Stimulated activated CD8-positive, alpha-beta memory T cell treated with anti-CD3 and anti-CD28 coated beads, Interleukin-7, amount 100 ng/mL, for 1 hour (primary cell): ENCODE results near the gene TRIM74.
"Not testable (repeated sequence)": the region's sequence is repeated elsewhere in the genome, so short reads cannot be mapped to it uniquely, and the experiment has no call there.

Source experiments
- DNase-seq, 2 donors: peaks; one replicate each; pipeline ENCODE4 v3.0.0-alpha.2; 2020; ENCODE audit warnings: low read depth in 2 of 2

Gene TRIM74

DNA sequence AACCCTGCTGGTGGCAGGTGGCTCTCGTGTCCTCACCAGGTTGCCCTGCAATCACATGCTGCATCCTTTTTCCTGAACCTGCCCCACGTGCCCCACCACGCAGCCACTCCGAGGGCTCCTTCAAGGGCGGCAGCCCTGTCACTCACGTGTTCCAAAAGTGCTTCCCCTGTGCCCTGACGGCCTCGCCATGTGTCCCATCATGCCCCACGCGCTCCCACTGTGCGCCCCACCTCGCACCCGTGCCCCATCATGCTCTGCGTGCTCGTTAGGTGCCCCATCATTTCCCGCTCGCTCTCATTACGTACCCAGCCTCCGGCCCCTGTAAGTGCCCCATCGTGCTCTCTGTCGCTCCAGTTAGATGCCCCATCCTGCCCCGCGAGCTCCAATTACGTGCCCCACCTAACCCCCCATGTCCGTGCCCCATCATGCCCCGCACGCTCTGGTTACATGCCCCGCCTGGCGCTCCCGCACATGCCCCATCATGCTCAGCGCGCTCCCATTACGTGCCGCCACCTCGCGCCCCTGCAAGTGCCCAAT lies at the start of gene TRIM74:
Gene TRIM74 (minus strand): TSS at position 487 of the 537 bp plus-strand sequence. CDS start 3,309 bp downstream, outside the sequence.
- DNase-seq: not testable (repeated sequence)

DNA sequence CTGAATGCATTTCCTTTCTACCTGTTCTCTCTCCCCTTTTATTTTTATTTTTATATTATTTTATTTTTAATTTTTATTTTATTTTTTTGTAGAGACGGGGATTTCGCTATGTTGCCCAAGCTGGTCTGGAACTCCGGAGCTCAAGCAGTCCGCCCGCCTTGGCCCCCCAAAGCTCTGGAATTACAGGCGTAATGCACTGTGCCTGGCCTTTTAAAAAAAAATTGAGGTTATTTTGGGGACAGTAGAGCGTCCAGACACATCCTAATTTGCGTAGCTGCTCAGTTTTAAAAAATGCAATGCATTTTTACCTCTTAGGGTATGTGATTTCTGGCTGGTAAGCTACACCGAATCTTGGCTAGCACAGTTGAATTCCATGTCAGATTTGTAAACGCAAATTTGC lies 37.2 kb upstream of the TRIM74 start:
- not testable (repeated sequence) for DNase-seq

DNA sequence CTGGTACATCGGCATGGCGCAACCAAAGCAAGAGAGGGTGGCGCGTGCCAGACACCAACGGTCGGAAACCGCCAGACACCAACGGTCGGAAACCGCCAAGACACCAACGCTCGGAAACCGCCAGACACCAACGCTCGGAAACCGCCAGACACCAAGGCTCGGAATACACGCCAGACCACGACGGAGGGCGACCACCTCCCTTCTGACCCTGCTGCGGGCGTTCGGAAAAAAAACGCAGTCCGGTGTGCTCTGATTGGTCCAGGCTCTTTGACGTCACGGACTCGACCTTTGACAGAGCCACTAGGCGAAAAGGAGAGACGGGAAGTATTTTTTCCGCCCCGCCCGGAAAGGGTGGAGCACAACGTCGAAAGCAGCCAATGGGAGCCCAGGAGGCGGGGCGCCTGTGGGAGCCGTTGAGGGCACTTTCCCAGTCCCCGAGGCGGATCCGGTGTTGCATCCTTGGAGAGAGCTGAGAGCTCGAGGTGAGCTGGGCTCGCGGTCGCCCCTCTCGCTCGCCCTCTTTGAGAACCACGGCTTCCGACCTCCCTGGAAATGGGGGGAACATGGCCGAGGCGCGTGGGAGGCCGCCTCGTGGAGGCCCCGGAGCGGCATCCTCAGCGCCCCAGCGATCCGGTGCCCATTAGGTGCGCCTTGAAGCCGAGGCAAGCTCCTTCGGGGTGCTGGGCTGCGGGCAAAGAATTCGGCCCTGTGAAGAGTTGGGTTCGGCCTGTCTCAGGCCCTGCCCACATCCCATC lies 36.6 kb upstream of the TRIM74 start:
- DNase-seq: peak; percentile 62 to 78

DNA sequence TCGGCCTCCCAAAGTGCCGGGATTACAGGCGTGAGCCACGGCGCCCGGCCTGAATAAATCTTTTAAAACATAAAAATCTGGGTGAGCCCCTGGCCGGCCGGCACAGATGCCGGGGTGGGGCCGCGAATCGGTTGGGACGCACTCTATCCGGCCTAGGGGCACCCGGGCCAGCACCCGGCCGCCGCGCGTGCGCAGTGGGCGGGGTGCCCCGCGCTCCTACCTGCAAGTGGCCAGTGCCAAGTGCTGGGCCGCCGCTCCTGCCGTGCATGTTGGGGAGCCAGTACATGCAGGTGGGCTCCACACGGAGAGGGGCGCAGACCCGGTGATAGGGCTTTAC lies 36.1 kb upstream of the TRIM74 start:
- DNase-seq: peak; percentile 25 to 43

DNA sequence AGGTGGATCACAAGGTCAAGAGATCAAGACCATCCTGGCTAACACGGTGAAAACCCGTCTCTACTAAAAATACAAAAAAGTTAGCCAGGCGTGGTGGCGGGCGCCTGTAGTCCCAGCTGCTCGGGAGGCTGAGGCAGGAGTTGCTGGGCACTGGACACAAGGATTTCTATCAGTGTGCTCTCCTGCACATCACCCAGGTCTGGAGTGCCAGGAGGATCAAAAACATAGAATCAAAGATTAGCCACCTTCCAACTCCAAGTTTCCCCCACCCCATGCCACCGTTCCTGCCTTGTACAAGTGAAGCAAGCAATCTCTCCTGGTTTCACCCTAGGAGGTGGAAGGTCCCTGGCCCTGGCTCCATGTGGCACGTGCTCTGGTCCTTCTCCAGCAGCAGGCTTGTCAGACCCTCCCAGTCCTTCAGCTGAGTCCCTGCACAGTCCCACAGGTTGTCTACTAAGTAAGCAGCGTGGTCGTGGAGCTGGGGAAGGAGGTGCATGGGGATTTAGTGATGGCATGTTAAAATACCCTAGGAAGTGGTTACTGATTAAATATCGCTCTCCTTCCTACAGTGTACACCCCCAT lies 28.7 kb upstream of the TRIM74 start:
- not testable (repeated sequence) for DNase-seq

DNA sequence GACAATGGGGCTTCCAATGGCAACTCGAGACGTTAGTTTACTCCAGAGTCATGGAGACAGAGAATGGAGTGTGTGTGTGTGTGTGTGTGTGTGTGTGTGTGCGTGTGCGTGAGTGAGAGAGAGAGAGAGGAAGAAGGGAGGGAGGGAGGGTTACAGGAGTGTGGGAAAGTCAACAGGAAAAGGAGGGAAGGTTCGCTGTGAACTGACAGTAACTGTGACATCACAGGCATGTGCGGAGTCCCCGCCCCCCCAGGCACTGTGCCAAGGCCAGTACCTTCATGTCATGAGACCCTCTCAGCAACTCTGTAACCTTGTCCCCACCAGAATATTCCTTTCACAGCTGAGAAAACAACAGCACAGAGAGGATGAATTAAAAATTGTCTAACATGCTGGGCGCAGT lies 28.2 kb upstream of the TRIM74 start:
- not testable (repeated sequence) for DNase-seq

DNA sequence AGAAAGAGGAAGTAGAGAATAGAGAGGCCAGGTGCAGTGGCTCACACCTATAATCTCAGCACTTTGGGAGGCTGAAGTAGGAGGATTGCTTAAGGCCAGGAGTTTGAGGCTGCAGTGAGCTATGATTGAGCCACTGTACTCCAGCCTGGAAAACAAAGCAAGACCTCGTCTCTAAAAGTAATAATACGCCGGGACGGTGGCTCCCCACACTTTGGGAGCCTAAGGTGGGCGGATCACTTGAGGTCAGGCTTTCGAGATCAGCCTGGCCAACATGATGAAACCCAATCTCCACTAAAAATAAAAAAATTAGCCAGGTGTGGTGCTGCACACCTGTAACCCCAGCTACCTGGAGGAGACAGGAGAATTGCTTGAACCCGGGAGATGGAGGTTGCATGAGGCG lies 26.2 kb upstream of the TRIM74 start:
- not testable (repeated sequence) for DNase-seq

DNA sequence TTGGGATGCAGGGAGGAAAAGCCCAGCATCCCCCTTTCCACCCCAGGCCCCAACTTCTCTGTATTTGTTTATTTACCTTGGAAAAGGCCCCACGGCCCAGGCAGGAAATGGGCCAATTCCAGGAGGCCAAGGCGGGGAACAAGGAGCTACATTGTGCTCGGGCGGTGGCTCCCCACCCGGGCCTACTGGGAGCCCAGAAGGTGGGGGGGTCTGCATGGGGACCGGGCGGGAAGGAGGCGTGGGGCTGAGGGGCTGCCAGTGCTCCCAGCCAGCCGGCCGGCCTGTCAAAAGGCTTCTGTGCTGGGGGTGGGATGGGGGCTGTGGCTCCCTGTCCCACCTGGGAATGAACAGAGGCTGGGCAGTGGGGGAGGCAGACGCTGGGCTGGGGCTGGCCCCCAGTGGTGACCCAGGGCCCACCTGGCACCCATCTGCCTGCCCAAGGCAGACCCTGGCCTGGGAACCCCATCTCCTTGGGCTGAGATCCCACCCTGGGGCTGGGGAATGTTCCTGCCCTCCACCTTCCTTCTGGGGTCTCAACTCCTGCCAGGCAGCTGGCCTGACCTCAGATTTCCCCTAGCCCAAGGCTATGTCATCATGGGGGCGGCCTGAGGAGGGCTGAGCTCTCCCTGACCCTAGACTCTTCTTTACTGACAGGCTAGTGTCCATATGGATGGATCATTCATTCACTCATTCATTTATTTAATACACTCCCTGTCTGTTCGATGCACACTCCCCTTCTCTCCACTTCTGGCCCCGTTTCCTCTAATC lies 21.1 kb upstream of the TRIM74 start:
- DNase-seq: not testable (repeated sequence)

DNA sequence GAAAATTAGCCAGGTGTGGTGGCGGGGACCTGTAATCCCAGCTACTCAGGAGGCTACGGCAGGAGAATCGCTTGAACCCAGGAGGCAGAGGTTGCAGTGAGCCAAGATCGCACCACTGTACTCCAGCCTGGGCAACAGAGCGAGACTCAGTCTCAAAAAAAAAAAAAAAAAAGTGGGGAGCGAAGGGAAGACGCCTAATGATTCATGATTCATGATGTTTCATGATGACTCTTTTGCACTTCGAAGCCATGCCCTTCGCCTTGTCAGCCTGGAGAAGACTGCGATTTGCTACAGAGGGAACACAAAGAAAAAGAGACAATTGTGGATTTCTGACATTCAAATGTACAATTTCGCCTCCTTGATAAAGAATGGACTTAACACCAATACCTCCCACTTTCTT lies 12.8 kb upstream of the TRIM74 start:
- DNase-seq: not testable (repeated sequence)

DNA sequence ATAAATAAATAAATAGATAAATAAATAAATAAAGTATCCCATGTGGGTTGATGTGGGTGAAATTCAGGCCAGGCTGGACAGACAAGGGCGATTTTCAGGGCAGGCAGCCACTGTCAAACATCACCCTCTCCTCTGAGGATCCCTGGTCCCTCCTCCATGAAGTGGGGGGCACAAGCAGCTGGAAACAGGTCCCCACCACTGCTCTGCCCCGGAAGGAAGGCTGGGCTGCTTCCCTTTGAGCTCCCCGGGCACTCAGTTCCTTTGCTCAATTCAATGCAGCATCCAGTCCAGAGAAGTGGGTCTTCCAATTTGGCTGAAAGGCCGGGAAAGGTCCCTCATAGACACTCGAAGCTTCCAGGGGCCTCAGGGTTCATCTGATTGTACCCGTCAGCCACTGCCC lies 11.1 kb upstream of the TRIM74 start:
- not testable (repeated sequence) for DNase-seq

DNA sequence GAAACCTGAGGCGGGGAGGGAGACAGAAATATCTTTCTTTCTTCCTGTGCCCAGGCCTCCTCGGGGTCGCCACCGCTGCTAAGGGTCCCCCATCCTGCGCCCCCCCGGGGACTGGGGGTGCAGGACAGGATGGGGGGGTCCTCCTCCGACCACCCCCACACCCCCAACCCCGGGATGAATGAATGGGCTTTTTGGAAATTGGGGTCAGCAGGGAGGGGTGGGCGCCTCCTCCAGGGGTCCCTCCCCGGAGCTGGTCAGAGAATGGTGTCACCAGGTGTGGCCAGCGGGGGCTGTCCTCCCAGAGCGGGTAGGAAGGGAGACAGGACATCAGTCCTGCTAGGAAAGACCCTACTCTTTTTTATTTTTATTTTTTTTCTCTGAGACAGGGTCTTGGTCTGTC lies 7.2 kb upstream of the TRIM74 start:
- not testable (repeated sequence) for DNase-seq

DNA sequence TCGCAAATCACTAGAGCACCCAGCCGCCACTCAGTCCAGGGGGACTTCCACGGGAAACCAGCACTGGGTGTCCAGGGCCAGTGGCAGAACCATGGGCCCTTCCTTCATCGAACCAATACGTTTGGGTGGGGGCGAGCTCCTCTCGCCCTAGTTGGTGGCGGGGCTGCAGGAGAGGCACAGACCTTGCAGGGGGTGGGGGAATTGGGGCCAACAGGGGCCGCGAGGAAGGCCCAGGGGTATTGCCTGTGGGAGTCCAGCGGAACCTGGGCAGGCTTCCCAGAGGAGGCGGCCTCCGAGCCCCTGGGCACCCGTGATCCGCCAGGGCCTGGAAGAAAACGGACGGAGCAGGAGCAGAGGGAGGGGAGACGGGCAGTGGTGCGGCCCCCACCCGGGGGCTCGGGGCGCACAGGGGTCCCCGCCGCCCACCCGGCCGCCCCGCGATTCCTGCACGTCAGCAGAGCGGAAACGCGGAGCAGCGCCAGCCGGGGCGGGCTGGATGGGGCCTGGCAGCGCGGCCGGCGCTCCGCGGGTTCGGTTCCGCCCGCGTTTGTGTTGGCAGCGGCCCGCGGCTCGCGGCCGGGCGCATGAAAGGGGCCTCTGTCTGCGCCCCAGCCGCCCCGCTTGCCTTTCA lies 6.5 kb upstream of the TRIM74 start:
- not testable (repeated sequence) for DNase-seq

DNA sequence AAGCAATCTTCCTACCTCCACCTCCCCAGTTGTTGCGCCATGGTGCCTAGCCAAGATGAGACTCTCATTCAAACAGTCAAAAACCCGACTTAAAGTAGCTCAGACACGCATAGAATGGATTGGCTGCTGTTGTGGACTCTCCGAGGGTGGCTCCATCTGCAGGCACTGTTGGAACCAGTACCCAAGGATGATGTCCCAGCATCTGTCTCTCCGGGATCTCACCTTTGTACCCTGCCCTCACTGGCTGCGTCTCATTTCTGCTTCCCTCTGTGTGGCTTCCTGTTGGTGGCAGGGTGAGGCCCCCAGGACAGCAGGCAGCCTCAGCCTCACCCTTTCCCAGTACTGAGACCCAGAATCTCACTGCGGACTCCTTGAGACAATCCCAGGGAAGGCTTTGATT lies 5.5 kb upstream of the TRIM74 start:
- DNase-seq: not testable (repeated sequence)

DNA sequence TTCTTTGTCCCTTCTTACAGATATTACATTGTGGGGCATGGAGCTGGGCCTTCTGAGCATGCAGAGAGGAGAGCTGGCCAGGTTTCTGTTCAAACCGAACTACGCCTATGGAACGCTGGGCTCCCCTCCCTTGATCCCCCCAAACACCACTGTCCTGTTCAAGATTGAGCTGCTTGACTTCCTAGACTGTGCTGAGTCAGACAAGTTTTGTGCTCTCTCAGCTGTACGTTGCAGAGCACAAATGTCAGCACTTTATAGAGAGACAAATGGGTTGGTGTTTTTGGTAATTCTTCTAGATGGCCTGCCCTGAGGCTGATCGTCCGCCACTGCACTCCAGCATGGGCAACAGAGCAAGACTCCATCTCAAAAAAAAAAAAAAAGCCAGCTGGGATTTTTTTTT lies 2.2 kb upstream of the TRIM74 start:
- DNase-seq: not testable (repeated sequence)

DNA sequence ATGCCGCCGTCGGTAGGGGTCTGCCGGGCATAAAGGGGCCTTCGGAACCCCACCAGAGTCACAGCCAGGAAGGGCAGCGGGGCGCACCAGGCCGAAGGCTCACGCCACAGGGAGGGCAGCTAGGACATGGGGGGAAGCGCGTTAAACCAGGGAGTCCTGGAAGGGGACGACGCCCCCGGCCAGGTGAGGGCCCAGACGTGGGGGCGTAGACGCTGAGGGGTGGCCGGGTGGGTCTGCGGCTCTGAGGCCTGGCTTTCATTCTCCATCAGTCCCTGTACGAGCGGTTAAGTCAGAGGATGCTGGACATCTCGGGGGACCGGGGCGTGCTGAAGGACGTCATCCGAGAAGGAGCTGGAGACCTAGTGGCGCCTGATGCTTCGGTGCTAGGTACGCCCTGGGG lies 422 bp upstream of the TRIM74 start:
- DNase-seq: not testable (repeated sequence)

DNA sequence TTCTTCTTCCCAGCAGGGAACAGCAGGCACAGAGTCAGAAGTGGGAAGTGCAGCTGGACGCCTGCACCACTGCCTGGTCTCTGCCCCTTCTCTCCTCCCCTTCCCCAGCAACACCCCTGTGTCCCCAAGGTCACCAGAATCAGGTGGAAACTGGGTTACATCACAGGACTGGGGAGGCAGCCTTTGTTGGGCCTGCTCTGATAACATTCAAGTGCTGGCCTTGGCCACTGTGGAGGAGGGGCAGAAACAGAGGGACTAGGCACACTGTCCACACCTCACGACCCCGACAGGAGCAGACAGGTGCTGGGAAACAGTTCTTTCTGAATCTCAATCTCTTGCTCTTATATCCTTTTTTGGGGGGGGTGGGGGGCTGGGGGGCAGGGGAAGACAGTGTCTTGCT lies 2.4 kb downstream of the TRIM74 start:
- DNase-seq: not testable (repeated sequence)

DNA sequence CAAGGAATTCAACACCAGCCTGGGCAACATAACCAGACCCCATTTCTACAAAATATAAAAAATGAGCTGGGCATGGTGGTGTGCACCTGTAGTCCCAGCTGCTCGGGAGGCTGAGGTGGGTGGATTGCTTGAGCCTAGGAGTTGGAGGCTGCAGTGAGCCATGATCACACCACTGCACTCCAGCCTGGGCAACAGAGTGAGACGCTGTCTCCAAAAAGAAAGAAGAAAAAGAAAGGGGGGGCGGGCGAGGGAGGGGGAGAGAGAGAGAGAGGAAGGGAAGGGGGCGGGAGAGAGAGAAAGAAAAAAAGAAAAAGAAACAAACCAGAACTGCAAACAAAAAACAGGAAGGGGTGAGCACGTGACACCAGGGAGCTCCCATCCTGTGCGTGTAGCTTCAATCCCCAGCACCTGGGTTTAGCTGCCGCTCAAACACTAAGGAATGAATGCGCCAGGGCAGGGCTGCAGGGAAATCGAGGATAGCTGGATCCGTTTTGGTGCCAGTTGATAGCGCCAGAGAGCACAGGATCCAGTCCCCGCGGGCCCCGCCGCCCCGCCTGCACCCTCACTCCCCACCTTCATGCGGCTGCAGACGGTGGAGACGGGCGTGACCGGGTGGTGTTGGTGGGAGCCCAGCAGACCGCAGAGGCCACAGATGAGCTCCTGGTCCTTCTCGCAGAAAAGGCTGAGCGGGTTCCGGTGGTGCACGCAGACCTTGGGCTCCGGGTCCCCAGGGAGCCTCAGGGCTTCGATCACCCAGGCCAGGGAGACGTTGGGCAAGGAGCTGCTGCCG lies 3.9 kb downstream of the TRIM74 start:
- not testable (repeated sequence) for DNase-seq

DNA sequence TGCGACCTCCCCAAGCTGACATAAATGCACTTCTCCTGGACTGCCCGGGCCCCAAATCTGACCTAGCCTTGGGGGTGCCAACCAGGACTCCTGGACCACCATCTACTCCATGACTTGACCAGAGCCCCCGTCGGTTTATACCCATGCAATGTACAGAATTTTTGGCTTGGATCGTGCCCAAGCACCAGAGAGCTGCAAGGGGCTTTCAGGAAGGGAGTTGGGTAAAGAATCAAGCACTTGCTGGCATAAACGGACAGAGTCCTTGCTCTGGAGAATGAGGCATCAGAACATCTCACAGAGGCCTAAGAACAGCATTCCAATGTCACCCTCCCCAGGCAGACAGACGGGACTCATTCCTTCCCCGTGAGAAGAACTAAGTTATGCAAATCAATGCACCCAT lies 6.2 kb downstream of the TRIM74 start:
- not testable (repeated sequence) for DNase-seq

DNA sequence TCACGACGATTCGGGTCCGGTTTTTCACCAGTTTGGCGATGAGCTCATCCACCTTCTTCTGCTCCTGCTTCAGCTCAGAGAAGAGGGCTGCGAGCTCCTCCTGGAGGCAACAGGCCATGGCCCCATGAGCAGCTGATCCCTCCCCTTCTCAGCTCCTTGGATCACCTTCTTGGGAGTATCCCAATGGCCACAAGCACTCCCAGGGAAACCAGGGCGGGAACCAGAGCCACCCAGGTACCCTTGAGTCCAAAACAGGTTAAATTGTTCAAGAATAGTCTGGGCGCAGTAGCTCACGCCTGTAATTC lies 8.0 kb downstream of the TRIM74 start:
- DNase-seq: not testable (repeated sequence)

DNA sequence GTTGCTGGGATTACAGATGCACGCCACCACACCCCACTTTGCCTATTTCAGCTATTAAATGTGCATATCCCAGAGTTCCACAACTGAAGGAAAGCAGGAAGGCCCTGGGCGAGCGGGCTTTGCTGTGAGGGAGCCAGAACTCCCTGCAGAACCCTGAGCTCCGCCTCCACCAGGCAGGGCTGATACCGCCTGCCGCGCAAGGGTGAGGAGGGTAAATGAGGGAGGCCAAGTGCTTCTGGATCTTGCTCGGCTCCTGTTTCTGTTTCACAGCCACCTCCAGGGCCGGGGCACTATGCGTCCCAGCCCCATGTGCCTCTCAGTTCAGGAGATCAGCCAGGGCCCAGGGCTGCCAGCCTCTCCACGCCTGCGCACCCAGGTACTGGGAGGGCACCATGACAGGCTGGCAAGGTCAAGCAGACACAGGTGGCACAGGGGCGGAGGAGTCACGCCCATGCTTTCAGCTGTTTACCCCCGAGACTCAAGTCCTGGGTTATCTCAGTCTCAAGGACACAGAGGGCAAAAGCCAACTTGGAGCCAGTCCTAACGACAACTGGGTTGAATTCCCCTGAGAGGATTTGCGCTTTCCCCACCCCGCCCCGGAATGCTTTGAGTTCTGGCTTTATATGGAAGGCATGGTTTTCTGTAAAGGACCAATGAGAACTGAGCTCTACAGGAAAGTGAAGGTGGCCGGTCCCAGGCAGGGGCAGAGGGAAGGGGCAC lies 8.5 kb downstream of the TRIM74 start:
- DNase-seq: not testable (repeated sequence)

DNA sequence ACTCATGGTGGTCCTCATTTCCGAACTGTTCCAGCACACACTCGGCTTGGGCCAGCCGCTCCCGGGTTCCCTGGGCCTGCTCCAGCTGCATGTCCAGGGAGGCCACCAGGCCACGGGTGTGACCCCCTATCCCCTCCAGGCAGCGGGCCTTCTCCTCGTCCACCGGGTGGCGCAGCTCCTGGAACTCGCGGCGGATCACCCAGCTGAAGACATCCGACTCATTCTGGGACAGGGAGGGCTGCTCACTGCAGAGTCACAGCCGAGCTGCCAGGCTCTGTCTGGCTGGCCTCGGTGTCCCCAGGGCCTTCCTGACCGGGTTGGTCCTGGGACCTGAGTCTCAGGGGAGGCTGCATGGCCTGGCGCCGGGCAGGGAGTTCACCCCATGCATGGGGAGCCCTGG lies 9.2 kb downstream of the TRIM74 start:
- not testable (repeated sequence) for DNase-seq
